Neutrophil (primary cell): ENCODE data around the gene RUNX2.

Experiments
- H3K27ac ChIP-seq: fragments of 200-600 bp; sonication (generic); 2 replicates; pipeline ENCODE4 v1.5.1; 2016; ENCODE audit warnings: mild to moderate bottlenecking, moderate library complexity
- H3K27me3 ChIP-seq: fragments of 200-600 bp; sonication (generic); 2 replicates; pipeline ENCODE4 v1.6.0; 2016; ENCODE audit warnings: mild to moderate bottlenecking
- H3K36me3 ChIP-seq: fragments of 200-600 bp; sonication (generic); 2 replicates; pipeline ENCODE4 v1.5.1; 2017
- H3K4me1 ChIP-seq, 2 experiments: fragments of 200-600 bp in 1 of 2; sonication (generic) in 1 of 2; 1 replicate in 1 of 2; 2 replicates in 1 of 2; pipeline versions ENCODE4 v1.5.1 to v1.6.1; 2013 to 2016; ENCODE audit warnings: low read depth in 1 of 2, low read length in 1 of 2, mild to moderate bottlenecking in 1 of 2, moderate library complexity in 1 of 2; ENCODE audit not compliant: control insufficient read depth in 1 of 2, insufficient read depth in 1 of 2
- H3K4me3 ChIP-seq, 2 experiments: fragments of 200-600 bp in 1 of 2; sonication (generic) in 1 of 2; 1 replicate in 1 of 2; 2 replicates in 1 of 2; pipeline ENCODE4 v1.5.1; 2013 to 2016; ENCODE audit warnings: low read depth in 1 of 2, low read length in 1 of 2, mild to moderate bottlenecking in 1 of 2, moderate library complexity in 1 of 2
- H3K9me3 ChIP-seq: fragments of 200-600 bp; sonication (generic); 2 replicates; pipeline ENCODE4 v1.5.1; 2016
- TF ChIP-seq, protein P1 (sequence below): fragments of 200-600 bp; sonication (generic); IDR thresholded peaks from 2 replicates; pipeline ENCODE4 v1.5.1; 2016; ENCODE audit warnings: antibody characterized with exemption

The RUNX2 gene

DNA sequence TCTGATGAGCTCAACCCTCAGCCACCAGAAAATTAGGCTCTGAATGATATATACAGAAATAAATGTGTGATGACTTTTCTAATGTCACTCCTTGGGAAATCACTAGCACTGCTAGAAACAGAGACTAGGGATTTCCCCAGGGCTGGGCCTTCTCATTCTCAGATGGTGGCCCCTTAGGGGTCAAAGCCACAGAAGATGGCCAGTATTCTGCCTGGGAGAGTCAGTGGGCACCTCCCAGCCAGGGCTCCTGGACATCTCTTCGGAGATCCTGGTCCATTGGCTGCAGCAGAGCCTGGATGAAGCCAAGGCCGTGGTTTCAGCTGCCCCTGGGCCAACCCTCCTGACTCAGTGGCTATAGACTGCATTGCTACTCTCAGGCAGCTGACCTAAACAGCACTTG is 326.5 kb downstream of the RUNX2 start:
- TF ChIP-seq, protein P1, sequence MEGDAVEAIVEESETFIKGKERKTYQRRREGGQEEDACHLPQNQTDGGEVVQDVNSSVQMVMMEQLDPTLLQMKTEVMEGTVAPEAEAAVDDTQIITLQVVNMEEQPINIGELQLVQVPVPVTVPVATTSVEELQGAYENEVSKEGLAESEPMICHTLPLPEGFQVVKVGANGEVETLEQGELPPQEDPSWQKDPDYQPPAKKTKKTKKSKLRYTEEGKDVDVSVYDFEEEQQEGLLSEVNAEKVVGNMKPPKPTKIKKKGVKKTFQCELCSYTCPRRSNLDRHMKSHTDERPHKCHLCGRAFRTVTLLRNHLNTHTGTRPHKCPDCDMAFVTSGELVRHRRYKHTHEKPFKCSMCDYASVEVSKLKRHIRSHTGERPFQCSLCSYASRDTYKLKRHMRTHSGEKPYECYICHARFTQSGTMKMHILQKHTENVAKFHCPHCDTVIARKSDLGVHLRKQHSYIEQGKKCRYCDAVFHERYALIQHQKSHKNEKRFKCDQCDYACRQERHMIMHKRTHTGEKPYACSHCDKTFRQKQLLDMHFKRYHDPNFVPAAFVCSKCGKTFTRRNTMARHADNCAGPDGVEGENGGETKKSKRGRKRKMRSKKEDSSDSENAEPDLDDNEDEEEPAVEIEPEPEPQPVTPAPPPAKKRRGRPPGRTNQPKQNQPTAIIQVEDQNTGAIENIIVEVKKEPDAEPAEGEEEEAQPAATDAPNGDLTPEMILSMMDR = no peak
- Histone ChIP-seq H3K27me3 (peaks cover 3% of the 10 kb centered on the region), H3K36me3 (no peaks in the 10 kb centered on the region), H3K27ac (no peak overlapping the region), H3K4me1 (no peaks in the 10 kb centered on the region), H3K4me3 (no peak overlapping the region), H3K9me3 (no peaks in the 10 kb centered on the region)

DNA sequence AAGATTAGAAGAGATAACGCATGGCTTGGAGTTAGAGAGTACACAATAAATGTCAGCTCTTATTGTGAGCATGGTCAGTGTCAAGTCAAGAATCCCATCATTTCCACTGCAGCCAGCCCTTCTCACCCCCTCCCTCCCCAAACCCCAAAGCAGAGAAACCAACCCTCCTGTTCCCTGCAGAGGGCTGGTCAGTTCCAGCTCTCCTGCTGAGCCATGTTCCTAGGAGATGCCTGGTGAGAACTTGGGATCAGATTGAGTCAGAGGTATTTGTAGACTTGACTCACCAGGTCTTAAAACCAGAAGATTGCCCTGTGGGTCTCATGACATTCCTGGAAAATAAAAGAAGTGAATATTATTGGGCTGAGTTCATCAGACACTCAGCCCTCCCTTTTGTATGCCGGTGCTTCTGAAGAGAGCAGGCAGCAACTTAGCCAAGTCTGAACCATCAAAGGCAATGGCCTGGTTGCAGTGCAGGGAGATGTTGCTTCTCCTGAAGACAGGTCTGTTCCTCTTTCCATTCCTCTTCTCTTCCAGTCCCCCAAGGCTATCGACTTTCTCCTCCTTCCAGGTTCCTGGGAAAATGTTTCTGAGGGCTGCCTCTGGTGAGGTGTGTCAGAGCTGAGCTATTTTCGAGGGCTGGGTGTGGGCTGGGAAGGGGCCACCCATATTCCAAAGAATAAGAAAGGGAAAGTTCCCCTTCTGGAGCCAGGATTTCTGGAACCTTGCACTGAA is 327.8 kb downstream of the RUNX2 start:
- peaks cover 3% of the 10 kb centered on the region for H3K27me3 ChIP-seq
- no peak overlapping the region for H3K4me3 ChIP-seq
- H3K36me3 ChIP-seq = no peaks in the 10 kb centered on the region
- H3K27ac ChIP-seq = no peak overlapping the region
- H3K9me3 ChIP-seq = no peaks in the 10 kb centered on the region
- TF ChIP-seq, protein P1 = no peak
- H3K4me1 ChIP-seq = no peaks in the 10 kb centered on the region

DNA sequence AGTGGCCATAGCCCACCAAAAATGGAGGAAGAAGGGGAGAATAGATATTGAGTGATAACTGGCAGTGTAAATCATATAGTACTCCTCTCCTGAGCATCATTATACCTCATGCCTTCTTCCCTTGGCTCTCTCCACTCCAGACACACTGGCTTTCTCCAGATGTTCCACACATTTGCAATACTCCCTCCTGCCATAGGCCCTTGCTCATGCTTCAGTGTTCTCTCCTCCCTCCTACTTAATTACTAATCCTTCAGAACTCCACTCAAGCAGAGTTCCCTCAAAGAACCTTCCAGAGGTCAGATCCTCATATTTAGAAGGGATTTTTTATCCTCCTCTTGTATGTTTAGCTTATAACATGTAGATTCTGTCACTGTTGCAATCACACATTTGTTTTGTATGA is 329.1 kb downstream of the RUNX2 start:
- no peaks in the 10 kb centered on the region for H3K4me1 ChIP-seq
- no peaks in the 10 kb centered on the region for H3K36me3 ChIP-seq
- no peak overlapping the region for H3K4me3 ChIP-seq
- peaks cover 13% of the 10 kb centered on the region for H3K27me3 ChIP-seq
- H3K27ac ChIP-seq = no peak overlapping the region
- H3K9me3 ChIP-seq = no peaks in the 10 kb centered on the region
- TF ChIP-seq, protein P1 = no peak

DNA sequence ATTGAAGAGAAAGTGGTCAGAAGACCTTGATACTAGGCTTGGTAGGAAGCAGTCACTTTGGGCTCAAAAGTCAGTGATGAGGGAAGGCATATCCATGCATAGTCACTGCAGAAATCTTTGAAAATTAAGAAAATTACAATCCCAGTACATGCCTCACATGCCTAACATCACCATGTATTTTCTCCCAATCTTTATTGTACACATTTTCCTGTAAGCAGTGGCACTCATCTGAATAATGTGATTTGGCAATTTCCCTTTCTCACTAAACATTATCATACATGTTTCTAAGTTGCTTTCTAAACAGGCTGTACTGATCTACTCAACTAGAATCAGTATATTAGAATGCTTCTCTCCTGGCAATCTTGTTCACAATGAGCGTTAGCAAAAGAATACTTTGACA is 330.3 kb downstream of the RUNX2 start:
- Histone ChIP-seq H3K27ac (no peak overlapping the region), H3K36me3 (no peaks in the 10 kb centered on the region), H3K4me3 (no peak overlapping the region), H3K27me3 (peaks cover 25% of the 10 kb centered on the region), H3K9me3 (no peaks in the 10 kb centered on the region), H3K4me1 (peaks cover 1 to 3% of the 10 kb centered on the region in 2 experiments)
- TF ChIP-seq, protein P1 = no peak

DNA sequence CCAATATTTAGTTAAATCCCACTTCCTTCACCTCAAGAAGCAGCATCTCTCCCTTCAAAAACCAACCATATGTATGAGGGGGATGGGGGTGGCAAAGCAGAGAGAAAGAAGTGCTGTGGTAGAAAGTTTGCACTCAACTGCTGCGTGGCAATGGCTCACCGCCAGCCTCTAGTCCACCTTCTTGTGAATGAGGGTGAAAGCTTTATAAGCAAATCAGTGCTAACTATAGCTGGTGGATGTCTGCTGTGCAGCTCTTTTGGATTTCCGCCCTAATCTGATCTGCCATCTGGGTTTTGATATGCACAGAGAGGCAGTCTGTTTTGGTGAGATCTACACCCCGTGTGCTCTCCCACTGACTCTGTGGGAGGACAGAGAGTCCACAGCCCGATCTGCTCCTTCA is 330.8 kb downstream of the RUNX2 start:
- TF ChIP-seq, protein P1 = no peak
- Histone ChIP-seq H3K27me3 (peaks cover 30% of the 10 kb centered on the region), H3K27ac (no peak overlapping the region), H3K36me3 (no peaks in the 10 kb centered on the region), H3K4me3 (no peak overlapping the region), H3K9me3 (no peaks in the 10 kb centered on the region), H3K4me1 (peaks cover 7 to 8% of the 10 kb centered on the region in 2 experiments)
